KOPT-K1 (cell line): ENCODE results near the gene NCMAP.
A peak's percentile ranks its signal among the peaks of the same experiment; 100 is the strongest.
"Not testable (repeated sequence)": the region's sequence is repeated elsewhere in the genome, so short reads cannot be mapped to it uniquely, and the experiment has no call there.

Source experiments
- H3K27ac ChIP-seq: fragments of 200-600 bp; sonication (generic); 2 replicates; pipeline ENCODE4 v1.5.1; 2016; ENCODE audit warnings: antibody characterized with exemption, mild to moderate bottlenecking, low read depth, low read length; ENCODE audit not compliant: poor library complexity, severe bottlenecking
- H3K36me3 ChIP-seq: fragments of 200-600 bp; sonication (generic); 2 replicates; pipeline ENCODE4 v1.5.1; 2017; ENCODE audit warnings: antibody characterized with exemption, mild to moderate bottlenecking, low read length, moderate library complexity; ENCODE audit not compliant: insufficient read depth
- H3K9me3 ChIP-seq: fragments of 200-600 bp; sonication (generic); 2 replicates; pipeline ENCODE4 v1.5.1; 2017; ENCODE audit warnings: antibody characterized with exemption, low read length, mild to moderate bottlenecking; ENCODE audit not compliant: insufficient read depth, poor library complexity, severe bottlenecking

Gene NCMAP

GRCh38 chr1:24555591-24556413 lies at the start of gene NCMAP:
Gene NCMAP (plus strand): TSS chr1:24556087. CDS start chr1:24595431, 39,344 bp downstream.
- H3K27ac ChIP-seq = no peak within 1 kb of the TSS

GRCh38 chr1:24506691-24507381 lies 49.1 kb upstream of the NCMAP start:
- peak overlapping the region; percentile 32 for H3K27ac ChIP-seq

More at GRCh38 chr1:24555591-24556413, at the start of gene NCMAP:
- Histone ChIP-seq H3K9me3 (no peaks in the 10 kb centered on the region), H3K36me3 (no peaks in the 10 kb centered on the region)

GRCh38 chr1:24507405-24507804 lies 48.5 kb upstream of the NCMAP start:
- no peaks in the 10 kb centered on the region for H3K36me3 ChIP-seq
- no peaks in the 10 kb centered on the region for H3K9me3 ChIP-seq

More at GRCh38 chr1:24506691-24507381, 49.1 kb upstream of the NCMAP start:
- Histone ChIP-seq H3K9me3 (no peaks in the 10 kb centered on the region), H3K36me3 (no peaks in the 10 kb centered on the region)

GRCh38 chr1:24508911-24509310 lies 47.0 kb upstream of the NCMAP start:
- no peak overlapping the region for H3K27ac ChIP-seq
- no peaks in the 10 kb centered on the region for H3K9me3 ChIP-seq
- no peaks in the 10 kb centered on the region for H3K36me3 ChIP-seq

More at GRCh38 chr1:24507405-24507804, 48.5 kb upstream of the NCMAP start:
- H3K27ac ChIP-seq = peak overlapping the region; percentile 32

- Histone ChIP-seq H3K36me3 (no peaks in the 10 kb centered on the region), H3K9me3 (no peaks in the 10 kb centered on the region), H3K27ac (no peak overlapping the region)
Observed at GRCh38 chr1:24513706-24514105, 42.2 kb upstream of the NCMAP start.

GRCh38 chr1:24514946-24515345 lies 40.9 kb upstream of the NCMAP start:
- no peaks in the 10 kb centered on the region for H3K36me3 ChIP-seq
- H3K9me3 ChIP-seq = no peaks in the 10 kb centered on the region
- no peak overlapping the region for H3K27ac ChIP-seq

- not testable (repeated sequence) for H3K27ac ChIP-seq, H3K36me3 ChIP-seq, H3K9me3 ChIP-seq
Observed at GRCh38 chr1:24515671-24516209, 40.1 kb upstream of the NCMAP start.

- no peak overlapping the region for H3K27ac ChIP-seq
- H3K9me3 ChIP-seq = no peaks in the 10 kb centered on the region
- no peaks in the 10 kb centered on the region for H3K36me3 ChIP-seq
Observed at GRCh38 chr1:24516506-24516905, 39.4 kb upstream of the NCMAP start.

GRCh38 chr1:24517898-24518297 lies 38.0 kb upstream of the NCMAP start:
- no peaks in the 10 kb centered on the region for H3K36me3 ChIP-seq
- no peaks in the 10 kb centered on the region for H3K9me3 ChIP-seq
- no peak overlapping the region for H3K27ac ChIP-seq

- not testable (repeated sequence) for H3K36me3 ChIP-seq, H3K27ac ChIP-seq, H3K9me3 ChIP-seq
Observed at GRCh38 chr1:24520282-24520681, 35.6 kb upstream of the NCMAP start.

GRCh38 chr1:24525606-24526005 lies 30.3 kb upstream of the NCMAP start:
- H3K9me3 ChIP-seq = no peaks in the 10 kb centered on the region
- H3K27ac ChIP-seq = no peak overlapping the region

GRCh38 chr1:24526045-24526444 lies 29.8 kb upstream of the NCMAP start:
- Histone ChIP-seq H3K27ac (no peak overlapping the region), H3K9me3 (no peaks in the 10 kb centered on the region), H3K36me3 (no peaks in the 10 kb centered on the region)

More at GRCh38 chr1:24525606-24526005, 30.3 kb upstream of the NCMAP start:
- H3K36me3 ChIP-seq = no peaks in the 10 kb centered on the region

- no peaks in the 10 kb centered on the region for H3K9me3 ChIP-seq
- H3K36me3 ChIP-seq = no peaks in the 10 kb centered on the region
- no peak overlapping the region for H3K27ac ChIP-seq
Observed at GRCh38 chr1:24526940-24527542, 28.8 kb upstream of the NCMAP start.

GRCh38 chr1:24528744-24529143 lies 27.1 kb upstream of the NCMAP start:
- Histone ChIP-seq H3K27ac (no peak overlapping the region), H3K36me3 (no peaks in the 10 kb centered on the region), H3K9me3 (no peaks in the 10 kb centered on the region)

GRCh38 chr1:24529292-24529691 lies 26.6 kb upstream of the NCMAP start:
- H3K9me3 ChIP-seq, H3K27ac ChIP-seq, H3K36me3 ChIP-seq: not testable (repeated sequence)
